GM10266 (cell line): Measurements from ENCODE around the gene IL17RB.

Source experiments
- DNase-seq: peaks from one replicate; pipeline ENCODE4 v3.0.0; 2012; ENCODE audit errors: extremely low spot score
- TF ChIP-seq, protein P1 (sequence below): IDR thresholded peaks from 2 replicates; pipeline ENCODE4 v1.5.1; 2012; ENCODE audit warnings: mild to moderate bottlenecking, low read depth; ENCODE audit not compliant: control insufficient read depth, insufficient read depth; ENCODE audit errors: missing control alignments

Gene IL17RB

DNA sequence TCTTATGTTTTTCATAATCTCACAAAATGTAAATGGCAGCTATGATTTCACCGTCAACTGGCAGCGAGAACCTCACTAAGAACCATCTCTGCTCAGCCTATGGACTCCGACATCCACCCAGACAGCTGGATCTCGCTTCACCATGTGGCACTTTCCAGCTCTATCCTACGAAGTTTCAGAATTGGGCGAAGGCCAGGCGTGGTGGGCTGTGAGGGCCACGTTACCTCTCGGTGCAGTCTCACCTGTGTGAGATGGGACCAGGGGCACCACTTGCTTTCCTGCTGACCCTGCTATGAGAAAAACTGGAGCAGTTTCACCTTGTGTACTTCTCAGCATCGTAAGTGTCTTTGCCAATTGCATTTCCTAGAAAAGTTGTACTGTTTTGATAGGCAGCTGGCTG lies 32.5 kb upstream of the IL17RB start:
- TF ChIP-seq, protein P1, sequence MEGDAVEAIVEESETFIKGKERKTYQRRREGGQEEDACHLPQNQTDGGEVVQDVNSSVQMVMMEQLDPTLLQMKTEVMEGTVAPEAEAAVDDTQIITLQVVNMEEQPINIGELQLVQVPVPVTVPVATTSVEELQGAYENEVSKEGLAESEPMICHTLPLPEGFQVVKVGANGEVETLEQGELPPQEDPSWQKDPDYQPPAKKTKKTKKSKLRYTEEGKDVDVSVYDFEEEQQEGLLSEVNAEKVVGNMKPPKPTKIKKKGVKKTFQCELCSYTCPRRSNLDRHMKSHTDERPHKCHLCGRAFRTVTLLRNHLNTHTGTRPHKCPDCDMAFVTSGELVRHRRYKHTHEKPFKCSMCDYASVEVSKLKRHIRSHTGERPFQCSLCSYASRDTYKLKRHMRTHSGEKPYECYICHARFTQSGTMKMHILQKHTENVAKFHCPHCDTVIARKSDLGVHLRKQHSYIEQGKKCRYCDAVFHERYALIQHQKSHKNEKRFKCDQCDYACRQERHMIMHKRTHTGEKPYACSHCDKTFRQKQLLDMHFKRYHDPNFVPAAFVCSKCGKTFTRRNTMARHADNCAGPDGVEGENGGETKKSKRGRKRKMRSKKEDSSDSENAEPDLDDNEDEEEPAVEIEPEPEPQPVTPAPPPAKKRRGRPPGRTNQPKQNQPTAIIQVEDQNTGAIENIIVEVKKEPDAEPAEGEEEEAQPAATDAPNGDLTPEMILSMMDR: no peak

GRCh38 chr3:53815067-53815466 lies 31.3 kb upstream of the IL17RB start:
- TF ChIP-seq, protein P1: no peak
- no peak for DNase-seq

More for the DNA sequence above, 32.5 kb upstream of the IL17RB start:
- DNase-seq: no peak

- TF ChIP-seq, protein P1: no peak
- no peak for DNase-seq
These were observed 30.7 kb upstream of the IL17RB start for GRCh38 chr3:53815651-53816050.

DNA sequence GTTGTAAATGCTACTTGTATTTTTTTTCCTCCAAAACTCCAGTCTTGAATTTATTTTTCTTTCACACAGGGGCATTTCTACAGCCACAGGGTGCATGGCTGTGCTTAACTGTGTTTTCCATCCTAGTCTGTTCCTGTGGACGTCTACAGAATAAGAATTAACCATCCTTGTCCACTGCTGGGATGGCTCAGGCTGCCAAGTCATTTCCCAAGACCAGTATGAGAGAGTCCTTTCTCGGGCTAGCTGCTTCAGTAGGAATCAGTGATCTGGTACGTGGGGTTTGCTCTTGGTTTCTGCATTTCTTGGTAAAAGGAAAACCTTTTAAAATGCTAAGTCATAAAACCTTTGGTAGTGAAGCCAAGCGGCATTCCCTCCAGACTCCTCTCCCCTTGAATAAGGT lies 29.9 kb upstream of the IL17RB start:
- TF ChIP-seq, protein P1: no peak
- no peak for DNase-seq

- TF ChIP-seq, protein P1: no peak
- DNase-seq: no peak
These were observed 29.2 kb upstream of the IL17RB start for GRCh38 chr3:53817211-53817610.

GRCh38 chr3:53817809-53818208 lies 28.6 kb upstream of the IL17RB start:
- no peak for DNase-seq
- TF ChIP-seq, protein P1: no peak

GRCh38 chr3:53818221-53819162 lies 27.9 kb upstream of the IL17RB start:
- TF ChIP-seq, protein P1: no peak

More at GRCh38 chr3:53818221-53819162, 27.9 kb upstream of the IL17RB start:
- no peak for DNase-seq
